A549 (cell line): ENCODE data around the gene GAK.

Experiments
- CEBPB ChIP-seq, 2 experiments: fragments of >200 bp in 1 of 2; sonication (Bioruptor Twin) in 1 of 2; formaldehyde crosslinking in 1 of 2; IDR thresholded peaks; 2 replicates each; pipeline ENCODE4 v1.6.1; 2012 to 2016
- CTCF ChIP-seq: fragments of >200 bp; sonication (Bioruptor Twin); formaldehyde crosslinking; IDR thresholded peaks from 3 replicates; pipeline ENCODE4 v1.5.1; 2016
- MAX ChIP-seq: IDR thresholded peaks from 2 replicates; pipeline ENCODE4 v1.6.1; 2012
- PBX3 ChIP-seq: IDR thresholded peaks from 2 replicates; pipeline ENCODE4 v1.6.1; 2012
- POLR2A ChIP-seq: IDR thresholded peaks from 2 replicates; pipeline ENCODE4 v1.6.1; 2012; ENCODE audit warnings: mild to moderate bottlenecking, low read length
- RFX5 ChIP-seq: fragments of 450-650 bp; IDR thresholded peaks from 2 replicates; pipeline ENCODE4 v1.7.1; 2014; ENCODE audit warnings: antibody characterized with exemption, mild to moderate bottlenecking, moderate library complexity
- RNF2 ChIP-seq: fragments of 200-600 bp; sonication (generic); IDR thresholded peaks from 2 replicates; pipeline ENCODE4 v1.6.1; 2016; ENCODE audit warnings: low read depth, mild to moderate bottlenecking, antibody characterized with exemption, moderate library complexity, borderline replicate concordance
- SMC3 ChIP-seq: fragments of >200 bp; sonication (Bioruptor Twin); formaldehyde crosslinking; IDR thresholded peaks from 3 replicates; pipeline ENCODE4 v1.6.1; 2018; ENCODE audit warnings: inconsistent platforms

GRCh38 chr4:874971-875817 lies 56.9 kb downstream of the GAK start:
- TF ChIP-seq RNF2 (no peak), CTCF (no peak), MAX (no peak), SMC3 (no peak), POLR2A (no peak), CEBPB (IDR thresholded peaks at IDR 0.05) (no peak), RFX5 (no peak), PBX3 (no peak)
